GM12878 (cell line): Measurements from ENCODE around the gene POLRMT. TPM values are rescaled to one million over a fixed set of nuclear protein-coding genes. Genes with fewer than 3 reads are reported as not detected.

ENCODE experiments used
- BCL11A ChIP-seq: IDR thresholded peaks from 2 replicates; pipeline ENCODE4 v1.6.1; 2011; ENCODE audit warnings: low read depth, low read length
- CEBPZ ChIP-seq: fragments of 150-350 bp; IDR thresholded peaks from 2 replicates; pipeline ENCODE4 v1.6.1; 2016; ENCODE audit warnings: low read depth, low read length
- DPF2 ChIP-seq: fragments of 450-650 bp; IDR thresholded peaks from 2 replicates; pipeline ENCODE4 v1.6.1; 2017; ENCODE audit warnings: mild to moderate bottlenecking
- EGR1 ChIP-seq, 2 experiments: IDR thresholded peaks; 1 replicate in 1 of 2; 2 replicates in 1 of 2; pipeline ENCODE4 v1.6.1; 2011 to 2012; ENCODE audit warnings: low read depth in 2 of 2, low read length in 2 of 2, borderline replicate concordance in 1 of 2, mild to moderate bottlenecking in 1 of 2, moderate library complexity in 1 of 2
- EP300 ChIP-seq, 2 experiments: fragments of 150-350 bp in 1 of 2; IDR thresholded peaks; 2 replicates each; pipeline ENCODE4 v1.6.1; 2011 to 2012; ENCODE audit warnings: low read depth in 2 of 2, low read length in 2 of 2, borderline replicate concordance in 1 of 2, improper control_type of control experiment in 1 of 2, inconsistent platforms in 1 of 2; ENCODE audit not compliant: control insufficient read depth in 1 of 2
- HDAC2 ChIP-seq: fragments of 200-600 bp; sonication (generic); IDR thresholded peaks from 2 replicates; pipeline ENCODE4 v1.6.1; 2017
- HDGF ChIP-seq: fragments of 450-650 bp; IDR thresholded peaks from 2 replicates; pipeline ENCODE4 v1.6.1; 2016; ENCODE audit warnings: antibody characterized with exemption
- MXI1 ChIP-seq: fragments of 150-350 bp; IDR thresholded peaks from 2 replicates; pipeline ENCODE4 v1.6.1; 2011; ENCODE audit warnings: low read depth, mild to moderate bottlenecking, inconsistent platforms, low read length, improper control_type of control experiment
- NFXL1 ChIP-seq: fragments of 450-650 bp; IDR thresholded peaks from 2 replicates; pipeline ENCODE4 v1.6.1; 2017; ENCODE audit warnings: antibody characterized with exemption, mild to moderate bottlenecking, borderline replicate concordance
- RBBP5 ChIP-seq: fragments of 200-600 bp; sonication (generic); conservative IDR thresholded peaks from 2 replicates; pipeline ENCODE4 v1.6.1; 2016
- RELB ChIP-seq: fragments of 450-650 bp; IDR thresholded peaks from 2 replicates; pipeline ENCODE4 v1.6.1; 2017; ENCODE audit warnings: low read depth, mild to moderate bottlenecking, moderate library complexity
- SKIL ChIP-seq: fragments of 450-650 bp; IDR thresholded peaks from 2 replicates; pipeline ENCODE4 v1.6.1; 2017; ENCODE audit warnings: mild to moderate bottlenecking, low read depth, inconsistent platforms; ENCODE audit not compliant: poor library complexity, severe bottlenecking
- SPI1 ChIP-seq: IDR thresholded peaks from 2 replicates; pipeline ENCODE4 v1.6.1; 2011; ENCODE audit warnings: low read depth, mild to moderate bottlenecking, low read length, moderate library complexity, borderline replicate concordance; ENCODE audit not compliant: insufficient read depth
- ZBTB40 ChIP-seq: fragments of 450-650 bp; IDR thresholded peaks from 2 replicates; pipeline ENCODE4 v1.6.1; 2016; ENCODE audit warnings: mild to moderate bottlenecking, moderate library complexity, borderline replicate concordance
- ZNF384 ChIP-seq: IDR thresholded peaks from 2 replicates; pipeline ENCODE4 v1.6.1; 2012; ENCODE audit warnings: low read depth, mild to moderate bottlenecking, low read length, improper control_type of control experiment, borderline replicate concordance
- polyA plus RNA-seq, 11 experiments: library from polyadenylated mRNA; depleted of rRNA in 4 of 11; unstranded in 6 of 11; stranded (reverse) in 5 of 11; fragments of >200 nt; fragmentation: Nextera tagmentation in 4 of 11; fragmentation: Illumina TruSeq in 1 of 11; extraction: Ambion mirVana in 4 of 11; extraction: Trizol in 1 of 11; gene quantifications; 1 replicate in 1 of 11; 2 replicates in 10 of 11; pipeline versions ENCODE4 v1.2.1 to v1.2.3, GENCODE V29; 2011 to 2016; ENCODE audit warnings: inconsistent platforms in 2 of 11, missing spikeins in 2 of 11, low read depth in 1 of 11
- total RNA-seq, 4 experiments: library from RNA; depleted of rRNA in 3 of 4; stranded (reverse); fragments of >200 nt in 3 of 4; fragmentation: Illumina TruSeq in 1 of 4; extraction: Trizol in 1 of 4; gene quantifications; 2 replicates each; pipeline versions ENCODE4 v1.2.1 to v1.2.3, GENCODE V29; 2013 to 2021

POLRMT gene
- total and polyA plus RNA-seq, 10 of the 15 experiments (the other 5 are each of a cell fraction or from before 2014, with no cell fraction given), result 9.9 to 57.6 (median 34.6) TPM

- no peak; the same call in 1 of the 2 replicates for TF ChIP-seq RELB
- TF ChIP-seq EP300 (IDR thresholded peaks at IDR 0.05; ENCODE audit: borderline replicate concordance in 1 of 2, control insufficient read depth in 1 of 2, low read depth in 2 of 2, low read length in 2 of 2), result no peak
- TF ChIP-seq ZBTB40, result no peak
- no peak for TF ChIP-seq BCL11A
- TF ChIP-seq HDAC2, result no peak
- peak; percentile 17; the same call in 1 of the 2 replicates for TF ChIP-seq DPF2
- TF ChIP-seq CEBPZ, result no peak
- TF ChIP-seq RBBP5, result no peak
- peak in 1 of 2 experiments; percentile 84; a peak in 2 of 3 replicates for TF ChIP-seq EGR1 (IDR thresholded peaks at IDR 0.05; ENCODE audit: borderline replicate concordance in 1 of 2, low read depth in 2 of 2, low read length in 2 of 2)
- no peak for TF ChIP-seq SPI1
- peak; percentile 54 for TF ChIP-seq MXI1
- TF ChIP-seq ZNF384, result no peak
- peak; percentile 98 for TF ChIP-seq HDGF
- no peak for TF ChIP-seq NFXL1
- no peak for TF ChIP-seq SKIL
These were observed 47.1 kb upstream of the POLRMT start (continued) for GRCh38 chr19:680287-681028.
